A549 (cell line): ENCODE measurements around the gene HABP2. TPM values are rescaled to one million over a fixed set of nuclear protein-coding genes. Genes with fewer than 3 reads are reported as not detected.
A peak's percentile ranks its signal among the peaks of the same experiment; 100 is the strongest.

Source experiments
- ATAC-seq, 2 experiments: fragments of 200-7000 bp in 1 of 2; fragments of >200 bp in 1 of 2; cut with Nextera tagmentation in 1 of 2; cut with Tn5 transposase in 1 of 2; 3 replicates each; pipeline versions ENCODE4 v1.8.0 to v1.9.1; 2018 to 2020; ENCODE audit warnings: mild to moderate bottlenecking in 1 of 2, moderate library complexity in 1 of 2
- CTCF ChIA-PET: fragments of 300-600 bp; sonication (Branson Sonifier 250); formaldehyde crosslinking; extraction: SDS; loops from one replicate; lab custom pipeline; 2021; ENCODE audit warnings: antibody characterized with exemption, inconsistent platforms; lab: Yijun Ruan, JAX
- POLR2A ChIA-PET: fragments of 350-600 bp; formaldehyde crosslinking; extraction: SDS; loops from one replicate; lab custom pipeline; 2021; ENCODE audit warnings: antibody characterized with exemption, inconsistent platforms; lab: Yijun Ruan, JAX
- DNase-seq, 2 experiments: peaks; one replicate each; pipeline versions ENCODE4 v3.0.0 to v3.0.0-alpha.2; 2011 to 2016; ENCODE audit warnings: low read depth in 1 of 2, low spot score in 1 of 2
- FAIRE-seq: peaks from 2 replicates; lab custom pipeline; 2011; peaks lifted over from hg19 to GRCh38; lab: Jason Lieb, UNC
- H3K27ac ChIP-seq, 2 experiments: fragments of >200 bp; sonication (Bioruptor Twin); formaldehyde crosslinking; 3 replicates each; pipeline ENCODE4 v1.5.1; 2016 to 2017
- H3K4me1 ChIP-seq: fragments of >200 bp; sonication (Bioruptor Twin); formaldehyde crosslinking; 3 replicates; pipeline ENCODE4 v1.6.1; 2016
- H3K4me2 ChIP-seq: fragments of >200 bp; sonication (Bioruptor Twin); formaldehyde crosslinking; 3 replicates; pipeline ENCODE4 v1.6.1; 2016
- H3K4me3 ChIP-seq: fragments of >200 bp; sonication (Bioruptor Twin); formaldehyde crosslinking; 3 replicates; pipeline ENCODE4 v1.5.1; 2016
- H3K9me3 ChIP-seq: fragments of >200 bp; sonication (Bioruptor Twin); formaldehyde crosslinking; 3 replicates; pipeline ENCODE4 v1.6.1; 2016
- ATOH8 ChIP-seq: fragments of 250-450 bp; sonication (Bioruptor Pico); IDR thresholded peaks from 2 replicates; pipeline ENCODE4 v1.5.0; 2020; ENCODE audit warnings: low read depth, mild to moderate bottlenecking, moderate library complexity
- BHLHE40 ChIP-seq: IDR thresholded peaks from 2 replicates; pipeline ENCODE4 v1.6.1; 2012; ENCODE audit warnings: low read depth, low read length, inconsistent platforms
- CBX8 ChIP-seq: fragments of 200-600 bp; sonication (generic); IDR thresholded peaks from 2 replicates; pipeline ENCODE4 v1.6.1; 2016
- CHD2 ChIP-seq: fragments of 150-350 bp; IDR thresholded peaks from 2 replicates; pipeline ENCODE4 v1.6.1; 2014; ENCODE audit warnings: low read length; ENCODE audit not compliant: partially characterized antibody
- CTCF ChIP-seq: fragments of >200 bp; sonication (Bioruptor Twin); formaldehyde crosslinking; IDR thresholded peaks from 3 replicates; pipeline ENCODE4 v1.5.1; 2016
- E2F6 ChIP-seq: IDR thresholded peaks from 2 replicates; pipeline ENCODE4 v1.6.1; 2012; ENCODE audit warnings: low read depth, borderline replicate concordance
- ELK1 ChIP-seq: fragments of 150-350 bp; IDR thresholded peaks from 2 replicates; pipeline ENCODE4 v1.6.1; 2014; ENCODE audit warnings: low read depth, mild to moderate bottlenecking, low read length
- ESRRA ChIP-seq: fragments of 150-350 bp; IDR thresholded peaks from 2 replicates; pipeline ENCODE4 v1.6.1; 2014; ENCODE audit warnings: mild to moderate bottlenecking, low read length, borderline replicate concordance
- HEYL ChIP-seq: fragments of 250-450 bp; sonication (Bioruptor Pico); IDR thresholded peaks from 2 replicates; pipeline ENCODE4 v1.8.0; 2021; ENCODE audit warnings: mild to moderate bottlenecking, moderate library complexity
- HOXA7 ChIP-seq: fragments of 250-450 bp; sonication (Bioruptor Pico); IDR thresholded peaks from 2 replicates; pipeline ENCODE4 v1.5.0; 2020; ENCODE audit warnings: mild to moderate bottlenecking, moderate library complexity
- HOXB5 ChIP-seq: fragments of 250-450 bp; sonication (Bioruptor Pico); IDR thresholded peaks from 2 replicates; pipeline ENCODE4 v1.5.0; 2020; ENCODE audit warnings: mild to moderate bottlenecking, moderate library complexity
- JUN ChIP-seq, 2 experiments: fragments of >200 bp; sonication (Bioruptor Twin); formaldehyde crosslinking; IDR thresholded peaks; 2 replicates in 1 of 2; 3 replicates in 1 of 2; pipeline ENCODE4 v1.6.1; 2016 to 2017
- MAX ChIP-seq: IDR thresholded peaks from 2 replicates; pipeline ENCODE4 v1.6.1; 2012
- NPAS2 ChIP-seq: fragments of 250-450 bp; sonication (Bioruptor Pico); IDR thresholded peaks from 2 replicates; pipeline ENCODE4 v1.8.0; 2022; ENCODE audit warnings: mild to moderate bottlenecking, moderate library complexity, borderline replicate concordance
- POLR2AphosphoS2 ChIP-seq: conservative IDR thresholded peaks from 2 replicates; pipeline ENCODE4 v1.6.1; 2012; ENCODE audit warnings: low read length, improper control_type of control experiment, inconsistent platforms
- RAD21 ChIP-seq, 2 experiments: fragments of >200 bp in 1 of 2; sonication (Bioruptor Twin) in 1 of 2; formaldehyde crosslinking in 1 of 2; IDR thresholded peaks in 1 of 2; conservative IDR thresholded peaks in 1 of 2; 2 replicates in 1 of 2; 3 replicates in 1 of 2; pipeline ENCODE4 v1.6.1; 2012 to 2018; ENCODE audit warnings: inconsistent platforms in 1 of 2
- TFCP2L1 ChIP-seq: fragments of 250-450 bp; sonication (Bioruptor Pico); IDR thresholded peaks from 2 replicates; pipeline ENCODE4 v1.5.0; 2021; ENCODE audit warnings: mild to moderate bottlenecking
- TP53 ChIP-seq: fragments of 250-450 bp; sonication (Bioruptor Pico); IDR thresholded peaks from 2 replicates; pipeline ENCODE4 v1.5.0; 2021; ENCODE audit warnings: mild to moderate bottlenecking, moderate library complexity
- ZFP36 ChIP-seq: fragments of 450-650 bp; IDR thresholded peaks from 2 replicates; pipeline ENCODE4 v1.6.1; 2014; ENCODE audit warnings: borderline replicate concordance; ENCODE audit not compliant: partially characterized antibody
- WGBS: methylation state at CpG from one replicate; pipeline ENCODE4 v1.1.6; 2017; ENCODE audit errors: missing lambda C conversion rate; 5-methylcytosine and 5-hydroxymethylcytosine counted together
- polyA plus RNA-seq, 4 experiments: library from polyadenylated mRNA; depleted of rRNA in 3 of 4; stranded (reverse); fragments of >200 nt; fragmentation: RNase III in 1 of 4; extraction: RNeasy Plus Mini Kit Qiagen cat#74134 plus additional on column Dnase treatment in 1 of 4; gene quantifications; 2 replicates in 3 of 4; 3 replicates in 1 of 4; pipeline ENCODE4 v1.2.3, GENCODE V29; 2011 to 2017

Gene HABP2
- polyA plus RNA-seq, 2 of the 4 experiments (the other 2 are of a cell fraction): 0.17 to 0.97 TPM

GRCh38 chr10:113613977-113614690, 61.3 kb downstream of the HABP2 start:
- ATAC-seq: no peak
- ChIA-PET POLR2A (no interaction called here), CTCF (interaction anchor here (1.0 kb wide), 1 partner anchor 24 kb away, joined by 3 read pairs; no protein-coding TSS in a partner anchor)

GRCh38 chr10:113616244-113617074, 63.6 kb downstream of the HABP2 start:
- TF ChIP-seq RAD21 (conservative IDR thresholded peaks at IDR 0.05 in 1 of 2, IDR thresholded peaks at IDR 0.05 in 1 of 2) (peak in 1 of 2 experiments; percentile 46; a peak in 2 of 5 replicates), TFCP2L1 (no peak), ELK1 (no peak), NPAS2 (no peak), CHD2 (no peak), POLR2AphosphoS2 (no peak), HOXA7 (no peak), HEYL (CRISPR knock-in tag) (no peak), ATOH8 (no peak), CBX8 (no peak), BHLHE40 (no peak), CTCF (peak; percentile 44), E2F6 (no peak), ZFP36 (no peak), JUN (IDR thresholded peaks at IDR 0.05) (no peak)
- Histone ChIP-seq H3K4me2 (no peak overlapping the region), H3K27ac (no peak overlapping the region), H3K4me1 (no peaks in the 10 kb centered on the region), H3K4me3 (no peak overlapping the region), H3K9me3 (no peaks in the 10 kb centered on the region)
- CTCF ChIA-PET: interaction anchor here (0.6 to 2.2 kb wide), 10 partner anchors 9 to 619 kb away, joined by 3 to 9 read pairs (median 4); no protein-coding TSS in a partner anchor
- ATAC-seq: peak in 1 of 2 experiments; percentile 43; a peak in 1 of 6 replicates
- DNase-seq: peak; percentile 21 to 27
- POLR2A ChIA-PET: no interaction called here
- peak; percentile 7 for FAIRE-seq
- 10% methylated on average over 5 of the region's 5 CpGs for WGBS

More at GRCh38 chr10:113613977-113614690, 61.3 kb downstream of the HABP2 start:
- no peak for DNase-seq
- WGBS: 52% methylated on average over 15 of the region's 15 CpGs
- Histone ChIP-seq H3K4me3 (no peak overlapping the region), H3K4me2 (no peak overlapping the region), H3K9me3 (no peaks in the 10 kb centered on the region), H3K27ac (no peak overlapping the region), H3K4me1 (no peaks in the 10 kb centered on the region)
- no peak for FAIRE-seq
- TF ChIP-seq HEYL (CRISPR knock-in tag) (no peak), MAX (no peak), TP53 (CRISPR knock-in tag) (no peak), CBX8 (no peak), HOXB5 (CRISPR knock-in tag) (no peak), ESRRA (no peak), POLR2AphosphoS2 (no peak)
